Prostate gland (tissue), 2 donors: ENCODE measurements around the gene TEX2.

Experiments
- CTCF ChIP-seq, 4 experiments: fragments of 200-600 bp in 2 of 4; fragments of 450-650 bp in 2 of 4; sonication (generic) in 2 of 4; IDR thresholded peaks; 1 replicate in 3 of 4; 2 replicates in 1 of 4; pipeline ENCODE4 v1.5.1; 2016 to 2019; ENCODE audit warnings: antibody characterized with exemption in 4 of 4, mild to moderate bottlenecking in 2 of 4, moderate library complexity in 2 of 4
- POLR2A ChIP-seq: fragments of 450-650 bp; IDR thresholded peaks from one replicate; pipeline ENCODE4 v1.6.1; 2016; ENCODE audit warnings: antibody characterized with exemption, mild to moderate bottlenecking
- POLR2AphosphoS5 ChIP-seq: sonication (generic); formaldehyde crosslinking; IDR thresholded peaks from one replicate; pipeline ENCODE4 v1.6.1; 2017; ENCODE audit warnings: antibody characterized with exemption

GRCh38 chr17:64129765-64130558, 133.1 kb downstream of the TEX2 start, which contains the start of gene ERN1:
- TF ChIP-seq CTCF (IDR thresholded peaks at IDR 0.05) (peak in 2 of 4 experiments; percentile 8 to 11), POLR2A (peak; percentile 94), POLR2AphosphoS5 (peak; percentile 74)
